Left lobe of liver (tissue), 2 donors: ENCODE results near the gene ZBTB12. TPM values are rescaled to one million over a fixed set of nuclear protein-coding genes. Genes with fewer than 3 reads are reported as not detected.

ENCODE experiments used
- ATAC-seq: fragments of 200-7000 bp; cut with Tn5 transposase; one replicate; pipeline ENCODE4 v1.9.1; 2020; ENCODE audit warnings: mild to moderate bottlenecking, moderate library complexity
- DNase-seq: peaks from one replicate; pipeline ENCODE4 v3.0.0-alpha.2; 2020; ENCODE audit warnings: low spot score
- total RNA-seq: library from RNA; stranded (reverse); gene quantifications from one replicate; pipeline ENCODE4 v1.2.1, GENCODE V29; 2021
- donor health status: DM: no; HTN: no; CAD: no; lungs with moderate emphysema.
- donor health status: DM: no; HTN: yes; CAD: no.

ZBTB12 gene
- total RNA-seq, 1 donor from 2014 or later, result 0.86 TPM

DNA sequence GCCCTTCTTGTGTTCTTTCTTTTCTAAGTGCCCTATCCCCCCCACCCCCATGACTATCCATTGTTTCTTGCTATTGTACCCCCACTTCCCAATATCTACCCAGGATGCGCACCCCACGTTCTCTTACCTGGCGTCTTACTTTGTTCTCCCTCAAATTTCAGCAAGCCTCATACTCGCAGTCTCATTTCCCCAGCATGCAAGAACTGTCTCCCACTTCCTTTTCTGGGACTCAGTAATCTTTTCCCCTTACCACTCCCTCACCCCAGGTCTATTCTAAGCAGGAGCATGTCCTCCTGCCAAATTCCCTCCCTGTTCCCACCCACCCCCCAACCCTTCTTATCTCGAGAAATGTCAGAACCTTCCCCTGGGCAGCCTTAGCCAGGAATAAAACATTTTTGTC is 2.7 kb downstream of the ZBTB12 start:
- no peak for DNase-seq
- no peak for ATAC-seq

DNA sequence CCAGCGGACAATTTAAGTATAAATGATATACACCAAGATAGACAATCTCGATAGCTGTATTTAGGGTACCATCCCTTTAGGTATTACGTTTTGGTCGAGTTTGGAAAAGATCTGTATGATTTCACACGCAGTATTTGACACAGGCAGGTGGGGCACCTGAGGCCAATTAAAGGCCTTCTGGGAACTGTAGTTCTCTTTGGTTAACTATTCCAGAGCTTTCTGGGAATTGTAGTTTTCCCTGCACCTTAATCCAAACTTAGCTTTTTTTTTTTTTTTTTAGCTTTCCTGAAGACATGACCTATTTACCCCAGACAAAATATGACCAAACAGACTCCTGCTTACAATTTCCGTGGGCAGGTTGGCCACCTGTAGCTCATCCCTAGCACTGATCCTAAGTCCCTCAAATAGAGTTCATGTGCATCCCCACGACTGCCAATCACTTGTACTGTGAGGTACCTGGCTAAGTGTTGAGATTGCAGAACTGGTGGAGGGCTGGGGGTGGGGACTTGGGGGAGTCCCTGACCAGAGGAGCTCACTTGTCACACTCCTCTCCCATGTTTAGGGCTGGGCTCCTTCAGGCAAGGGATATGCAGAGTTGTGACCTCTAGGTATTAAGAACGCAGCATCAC is 3.4 kb downstream of the ZBTB12 start:
- DNase-seq (no peak), ATAC-seq (peak; percentile 45)

DNA sequence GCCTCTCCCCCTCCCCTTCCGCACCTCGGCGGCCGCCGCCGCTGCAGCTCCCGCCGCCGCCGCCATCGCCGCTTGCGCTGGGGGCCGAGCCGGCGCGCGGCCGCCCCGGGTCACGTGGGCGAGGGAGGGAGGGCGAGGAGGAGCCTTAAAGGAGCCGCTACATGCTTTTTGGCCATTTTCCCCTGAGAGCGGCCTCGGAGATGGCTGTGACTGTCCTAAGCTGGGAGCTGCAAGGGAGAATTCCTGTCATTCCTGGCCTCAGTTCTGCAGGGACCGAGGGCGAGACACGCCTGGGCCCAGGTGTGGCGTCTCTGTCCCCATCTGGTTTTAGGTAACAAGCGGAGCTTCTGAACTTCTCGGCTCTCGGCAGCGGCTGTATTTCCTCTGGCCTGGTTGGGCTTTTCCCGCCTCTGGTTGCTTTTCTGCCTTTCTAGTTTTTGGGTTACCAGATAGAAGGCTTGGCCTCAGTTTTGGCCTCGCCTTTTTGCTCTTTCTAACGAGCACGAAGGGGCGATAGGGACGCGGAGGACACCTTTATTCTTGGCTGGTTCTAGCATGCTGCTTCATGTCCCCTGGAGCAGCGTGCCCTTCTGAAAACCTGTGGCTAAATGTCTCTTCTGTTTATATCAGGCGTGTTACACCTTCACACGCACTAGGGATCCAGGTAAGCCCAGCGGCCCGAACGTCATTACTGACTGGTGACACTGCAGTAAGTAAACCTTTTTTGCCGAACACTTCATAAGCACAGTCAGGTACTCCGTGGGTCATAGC is 4.1 kb downstream of the ZBTB12 start, which contains the start of gene EHMT2:
EHMT2 (minus strand) TSS at position 87 of the 771 bp plus-strand sequence; CDS start at position 66, 21 bp downstream.
- ATAC-seq, result peak; percentile 61
- peak; percentile 88 for DNase-seq

DNA sequence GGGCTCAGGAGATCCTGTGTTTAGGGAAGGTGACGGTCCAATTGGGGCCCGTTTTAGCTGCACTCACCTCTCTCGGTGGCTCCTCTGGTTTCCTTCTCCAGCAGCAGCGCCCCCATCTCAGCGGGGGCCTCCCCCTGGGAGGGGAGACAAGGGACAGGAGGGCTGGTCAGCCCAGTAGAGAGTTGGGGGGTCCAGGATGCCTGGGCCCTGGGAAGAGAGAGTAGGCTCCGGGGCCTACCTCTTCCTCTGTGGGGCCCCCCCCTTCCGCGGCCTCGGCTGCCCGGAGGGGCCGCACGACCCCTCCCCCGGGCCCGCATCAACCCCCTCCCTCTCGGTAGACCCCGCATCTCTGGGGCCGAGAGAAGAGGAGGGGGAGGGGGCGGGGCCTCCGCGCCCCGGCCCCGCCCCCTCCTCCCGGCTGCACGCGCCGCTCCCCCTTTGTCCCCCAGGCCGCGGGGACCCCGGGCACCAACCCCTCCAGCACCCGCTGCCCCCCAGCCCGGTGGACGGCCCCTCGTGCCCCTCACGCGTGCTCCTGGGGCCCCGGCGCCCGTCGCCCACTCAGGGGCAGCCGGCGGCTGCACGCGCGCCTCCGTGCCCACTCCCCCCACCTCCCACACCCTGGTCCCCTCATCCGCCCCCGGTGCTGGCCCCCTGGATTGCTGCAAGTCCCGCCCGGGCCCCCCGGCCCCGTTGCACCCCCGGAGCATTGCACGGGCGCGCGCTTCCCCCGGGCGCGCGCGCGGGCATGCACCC is 4.9 kb downstream of the ZBTB12 start:
- DNase-seq (no peak), ATAC-seq (no peak)

DNA sequence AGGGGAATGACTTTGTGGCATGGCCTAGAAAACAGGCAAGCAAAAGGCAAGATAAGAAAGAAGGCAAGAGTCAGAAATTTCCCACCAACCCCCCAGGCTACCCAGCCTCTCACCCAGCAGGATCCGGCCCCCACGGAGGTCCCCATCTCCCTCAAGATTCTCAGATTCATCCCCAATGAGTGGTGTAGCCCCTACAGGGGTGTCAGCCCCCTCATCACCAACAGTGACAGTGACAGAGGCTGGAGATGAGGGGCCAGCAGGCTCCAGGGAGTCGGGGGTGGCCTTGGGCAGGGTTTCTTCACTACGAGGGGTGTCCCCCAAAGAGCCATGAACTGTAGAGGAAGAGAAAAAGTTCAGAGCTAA is 5.4 kb downstream of the ZBTB12 start:
- no peak for ATAC-seq
- no peak for DNase-seq

DNA sequence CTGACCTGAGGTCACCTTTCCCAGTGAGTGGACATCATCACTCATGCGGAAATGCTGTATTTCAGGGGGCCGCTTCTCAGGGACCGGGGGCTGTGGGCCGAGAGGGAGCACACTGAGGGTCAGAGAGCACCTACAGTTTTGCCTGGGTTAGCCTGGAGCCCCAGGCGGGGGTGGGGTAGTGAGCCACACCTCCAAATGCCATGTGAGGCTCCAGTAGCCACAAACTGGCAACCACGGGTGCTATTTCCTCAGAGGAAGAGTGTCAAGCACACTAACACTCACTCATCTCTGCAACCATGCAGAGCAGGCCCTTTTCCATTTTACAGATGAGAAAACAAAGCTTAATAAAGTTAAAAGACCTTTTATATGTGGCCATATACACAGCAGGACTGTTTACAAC is 9.1 kb downstream of the ZBTB12 start:
- DNase-seq (no peak), ATAC-seq (no peak)

DNA sequence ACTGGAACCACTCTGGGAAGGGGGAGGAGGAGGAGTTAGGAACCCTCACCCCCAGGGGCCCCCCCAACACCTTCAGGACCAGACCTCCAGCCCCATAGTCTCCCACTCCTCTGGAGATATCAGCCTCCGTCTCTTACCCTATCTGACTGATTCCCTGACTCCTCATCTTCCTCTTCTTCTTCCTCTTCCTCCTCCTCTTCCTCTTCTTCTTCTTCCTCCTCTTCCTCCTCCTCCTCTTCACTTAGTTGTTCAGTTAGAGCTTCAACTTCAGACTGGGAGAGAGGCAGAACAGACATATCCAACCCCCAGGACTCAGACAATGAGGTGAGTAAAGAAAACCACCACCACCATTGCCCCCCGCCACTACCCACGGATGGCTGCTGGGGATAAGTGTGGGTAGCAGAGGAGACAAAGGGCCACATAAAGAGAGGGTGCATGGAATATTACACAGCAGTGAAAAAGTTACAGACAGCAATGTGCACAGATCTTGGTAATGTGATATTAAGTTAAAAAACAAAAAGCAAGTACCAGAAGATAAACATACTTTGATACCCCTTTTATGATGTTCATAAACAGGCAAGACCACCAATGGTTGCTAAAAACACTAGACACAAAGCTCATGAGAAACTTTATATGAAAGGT is 12.4 kb downstream of the ZBTB12 start:
- no peak for ATAC-seq
- DNase-seq, result no peak

DNA sequence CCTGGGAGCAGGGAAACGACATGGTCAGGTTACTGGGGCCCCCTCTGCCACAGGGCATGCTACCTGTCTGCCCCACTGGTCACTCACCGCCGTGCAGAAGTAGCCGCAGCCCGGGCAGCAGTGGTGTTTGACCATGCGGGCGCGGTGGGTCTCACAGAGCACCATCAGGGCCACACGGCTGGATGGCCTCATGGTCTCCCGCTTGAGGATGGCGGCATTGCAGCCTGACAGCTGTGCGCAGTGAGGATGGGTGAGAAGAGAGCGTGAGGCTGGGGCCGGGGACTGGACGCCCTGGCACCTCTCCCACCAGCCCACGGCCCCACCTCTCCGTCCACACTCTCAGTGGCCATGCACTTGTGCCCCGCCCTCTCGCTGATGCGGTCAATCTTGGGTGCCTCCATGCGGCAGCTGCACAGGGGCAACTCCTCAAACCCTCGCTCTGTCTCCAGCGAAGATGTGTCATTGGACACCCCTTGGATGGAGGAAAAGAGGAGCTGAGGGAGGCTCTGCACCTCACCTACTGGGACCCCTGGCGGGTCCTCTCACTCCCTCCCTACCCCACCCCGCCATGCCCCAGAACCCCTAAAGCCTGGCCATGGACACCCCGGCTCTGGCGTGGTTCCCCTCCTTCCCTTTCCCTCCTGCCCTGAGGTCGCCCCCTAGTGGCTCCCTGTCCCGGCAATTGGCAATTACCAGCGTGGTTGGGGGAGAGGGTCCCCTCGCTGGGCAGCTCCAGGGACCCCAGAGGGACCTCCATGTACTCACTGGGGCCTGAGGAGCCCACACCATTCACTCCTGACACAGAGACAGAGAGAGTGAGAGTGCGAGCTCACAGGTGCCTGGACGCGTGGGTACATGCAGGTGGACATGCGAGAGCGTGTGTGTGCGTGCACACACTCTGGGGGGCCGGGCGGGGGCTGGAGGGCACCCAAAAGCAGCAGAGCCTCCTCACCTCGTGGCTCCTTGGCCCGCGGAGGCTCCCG is 13.3 kb downstream of the ZBTB12 start:
- ATAC-seq (peak; percentile 67), DNase-seq (no peak)

DNA sequence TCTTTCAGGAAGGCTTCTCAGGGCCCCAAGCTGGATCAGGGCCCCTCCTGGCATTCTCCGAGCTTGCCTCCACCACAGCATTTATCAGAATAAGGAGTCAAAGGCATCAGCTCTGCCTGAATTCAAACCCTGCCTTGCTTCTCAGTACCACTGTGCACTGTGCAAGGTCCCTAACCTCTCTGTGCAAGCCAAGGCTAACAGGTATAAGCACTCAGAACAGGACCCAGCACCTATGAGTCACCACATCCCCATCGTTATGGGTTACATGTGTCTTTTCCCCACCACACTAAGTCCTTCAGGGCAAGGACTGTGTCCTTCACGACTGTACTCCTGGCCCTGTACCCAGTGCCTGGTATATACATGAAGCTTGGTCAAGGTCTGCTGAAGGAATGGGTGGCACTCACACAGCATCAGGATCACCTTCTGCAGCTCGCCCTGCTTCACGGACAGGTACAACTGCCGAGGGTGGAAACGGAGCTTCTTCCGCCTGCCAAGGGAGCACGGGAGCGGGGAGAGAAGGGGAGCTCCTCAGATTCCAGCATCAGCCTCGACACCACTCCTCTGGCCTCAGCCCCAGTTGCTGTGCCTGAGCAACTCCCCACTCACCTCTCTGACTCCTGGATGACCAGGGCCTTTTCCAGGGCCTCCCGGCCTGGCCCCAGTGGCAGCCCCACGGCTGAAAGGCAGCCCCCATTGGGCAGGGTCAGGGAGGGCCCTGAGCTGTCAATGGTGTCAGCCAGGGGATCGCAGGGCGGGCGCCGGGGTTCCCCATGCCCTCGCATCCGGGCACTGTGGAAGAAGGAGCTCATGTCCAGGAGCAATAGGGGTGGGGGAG is 14.5 kb downstream of the ZBTB12 start:
- ATAC-seq, result no peak
- no peak for DNase-seq

DNA sequence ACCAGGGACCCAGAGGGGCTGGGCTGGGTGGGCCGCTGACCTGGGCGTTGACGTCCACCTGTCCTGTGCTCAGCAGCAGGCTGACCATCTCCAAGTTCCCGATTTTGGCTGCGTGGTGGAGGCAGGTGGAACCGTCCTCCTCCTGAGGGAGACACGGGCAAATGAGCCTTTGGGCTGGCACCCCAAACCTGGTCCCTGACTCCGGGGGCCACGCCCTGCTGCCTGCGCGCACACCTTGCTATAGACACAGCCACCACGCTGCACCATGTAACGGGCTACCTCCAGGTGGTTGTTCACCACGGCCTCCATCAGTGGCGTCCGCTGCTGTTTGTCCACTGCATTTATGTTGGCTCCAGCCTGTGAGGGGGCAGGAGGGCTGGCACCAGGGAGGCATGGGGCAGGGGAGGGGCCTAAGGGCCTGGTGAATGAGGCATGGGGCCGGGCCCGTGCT is 15.3 kb downstream of the ZBTB12 start:
- ATAC-seq (no peak), DNase-seq (no peak)

DNA sequence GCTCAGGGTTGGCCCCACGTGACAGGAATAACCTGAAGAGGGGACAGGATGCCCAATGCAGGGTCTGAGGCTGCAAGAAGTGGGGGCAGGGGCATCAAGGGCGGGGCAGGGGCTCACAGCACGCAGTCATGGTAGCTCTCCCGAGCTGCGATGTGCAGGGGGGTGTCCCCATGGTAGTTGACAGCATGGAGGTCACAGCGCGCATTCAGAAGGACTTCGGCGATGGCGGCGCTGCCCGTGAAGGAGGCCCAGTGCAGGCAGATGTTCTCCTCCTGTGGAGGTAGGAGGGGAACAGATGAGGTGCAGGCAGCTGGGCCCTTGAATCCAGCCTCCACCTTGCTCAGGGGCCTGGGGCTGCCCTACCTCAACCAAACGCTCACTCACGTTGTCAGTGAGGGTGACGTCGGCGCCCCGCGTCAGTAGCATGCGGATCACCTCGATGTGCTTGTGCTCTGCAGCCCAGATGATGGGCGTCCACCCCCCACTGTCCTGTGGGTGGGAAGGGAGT is 17.3 kb downstream of the ZBTB12 start:
- ATAC-seq (no peak), DNase-seq (no peak)

DNA sequence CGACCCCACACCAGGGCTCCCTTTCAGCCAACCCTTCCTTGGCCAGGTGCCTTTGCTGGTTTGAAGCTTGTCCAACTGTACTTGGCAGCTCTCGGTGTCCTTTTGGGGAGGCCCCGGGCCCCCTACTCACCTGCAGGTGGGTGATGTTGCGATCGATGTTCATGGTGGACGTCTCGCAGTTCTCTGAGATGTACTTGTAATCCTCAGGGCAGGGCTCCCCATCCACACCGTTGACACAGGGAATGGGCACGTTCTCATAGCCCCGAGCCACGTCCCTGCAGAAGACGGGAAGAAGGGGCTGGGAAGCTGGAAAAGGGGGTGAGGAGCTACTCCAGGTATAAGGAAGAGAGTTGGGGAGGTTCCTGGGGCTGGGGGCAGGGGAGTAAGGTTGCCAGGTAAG is 18.2 kb downstream of the ZBTB12 start:
- ATAC-seq, result no peak

DNA sequence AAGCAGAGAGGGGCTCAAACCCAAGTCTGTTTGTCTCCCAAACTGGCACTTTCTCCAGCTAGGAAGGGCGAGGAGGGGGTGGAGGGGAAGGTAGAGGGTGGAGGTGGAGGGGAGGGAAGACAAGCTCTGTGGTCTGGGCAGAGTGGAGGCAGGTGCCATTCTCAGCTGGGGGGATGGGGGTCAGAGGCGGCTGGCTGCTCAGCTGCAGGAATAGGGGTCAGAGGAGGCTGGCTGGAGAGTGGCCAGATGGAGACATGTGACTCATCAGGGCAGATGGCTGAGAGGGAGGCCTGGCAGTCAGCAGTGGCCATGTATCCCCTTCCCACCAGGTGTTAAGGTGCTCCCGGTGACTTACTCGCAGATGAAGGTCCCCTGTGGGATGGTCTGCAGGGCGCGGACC is 19.5 kb downstream of the ZBTB12 start:
- DNase-seq, result no peak

More for the DNA sequence above, 18.2 kb downstream of the ZBTB12 start:
- no peak for DNase-seq

DNA sequence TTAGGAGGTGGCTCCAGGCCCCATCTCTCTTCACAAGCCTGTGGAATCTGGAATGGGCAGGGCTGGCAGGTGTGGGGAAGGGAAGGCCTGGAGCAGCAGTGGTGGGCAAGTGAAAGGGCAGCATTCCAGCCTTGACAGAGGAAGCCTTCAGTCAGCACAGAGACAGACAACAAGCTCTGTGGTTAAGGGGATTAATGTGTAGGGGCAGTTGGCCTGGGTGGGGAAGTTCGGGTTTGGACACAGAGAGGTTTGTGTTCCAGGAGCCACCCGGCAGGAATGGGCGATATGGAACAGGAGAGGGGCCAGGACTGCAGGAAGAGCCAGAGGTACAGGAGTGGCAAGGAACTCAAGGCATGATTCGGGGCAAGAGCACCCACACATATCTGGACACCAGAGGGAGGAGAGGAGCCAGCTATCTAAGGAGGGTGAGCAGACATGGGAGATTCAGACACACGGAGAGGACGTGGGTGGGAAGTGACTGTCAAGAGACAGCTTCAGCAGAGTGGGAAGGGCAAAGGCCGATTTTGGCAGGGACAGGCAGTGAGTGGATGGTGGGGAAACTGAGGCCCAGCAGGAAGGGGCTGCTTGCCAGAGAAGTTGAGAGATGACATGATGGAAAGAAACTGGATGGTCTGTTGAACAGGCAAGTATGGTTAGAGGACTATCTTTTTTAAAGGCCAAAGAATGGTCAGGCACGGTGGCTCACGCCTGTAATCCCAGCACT is 20.6 kb downstream of the ZBTB12 start:
- no peak for DNase-seq
- no peak for ATAC-seq

More for the DNA sequence above, 19.5 kb downstream of the ZBTB12 start:
- no peak for ATAC-seq

DNA sequence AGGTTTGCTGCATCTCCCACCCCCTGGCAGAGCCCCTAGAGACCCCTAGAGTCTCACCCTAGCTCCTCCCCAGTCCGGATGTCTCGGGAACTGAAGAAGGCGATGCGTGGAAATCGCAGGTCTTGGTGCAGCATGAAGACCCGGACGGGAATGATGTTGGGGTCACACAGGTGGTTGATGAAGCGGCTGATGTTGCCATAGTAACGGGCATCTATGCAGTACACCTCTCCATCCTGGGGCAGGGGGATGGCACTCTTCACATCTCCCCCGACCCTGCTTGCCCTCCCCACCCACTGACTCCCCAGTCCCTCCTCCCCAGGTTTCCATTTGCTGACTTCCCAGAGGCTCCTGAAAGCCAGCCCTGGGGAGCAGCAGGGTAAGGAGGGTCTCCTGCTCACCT is 21.3 kb downstream of the ZBTB12 start:
- ATAC-seq, result no peak
- DNase-seq, result no peak

DNA sequence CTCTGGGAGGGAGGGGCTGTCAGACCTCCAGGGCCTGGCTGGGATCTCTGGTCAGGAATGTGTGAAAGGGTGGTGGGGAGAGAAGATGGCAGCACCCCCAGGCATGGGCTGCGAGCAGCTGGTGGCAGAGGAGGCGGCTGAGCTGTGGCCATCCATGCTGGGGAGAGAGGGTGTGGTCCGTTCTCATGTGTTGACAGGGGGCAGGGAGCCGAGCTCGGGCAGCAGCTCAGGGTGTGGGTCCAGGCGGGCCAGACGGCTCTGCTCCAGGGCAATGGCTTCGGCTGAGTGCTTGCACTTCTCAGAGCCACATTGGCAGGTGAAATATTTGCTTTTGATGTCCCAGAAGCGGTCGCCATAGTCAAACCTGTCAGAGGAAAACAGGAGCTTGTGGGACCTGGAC is 22.0 kb downstream of the ZBTB12 start:
- ATAC-seq (no peak), DNase-seq (no peak)

DNA sequence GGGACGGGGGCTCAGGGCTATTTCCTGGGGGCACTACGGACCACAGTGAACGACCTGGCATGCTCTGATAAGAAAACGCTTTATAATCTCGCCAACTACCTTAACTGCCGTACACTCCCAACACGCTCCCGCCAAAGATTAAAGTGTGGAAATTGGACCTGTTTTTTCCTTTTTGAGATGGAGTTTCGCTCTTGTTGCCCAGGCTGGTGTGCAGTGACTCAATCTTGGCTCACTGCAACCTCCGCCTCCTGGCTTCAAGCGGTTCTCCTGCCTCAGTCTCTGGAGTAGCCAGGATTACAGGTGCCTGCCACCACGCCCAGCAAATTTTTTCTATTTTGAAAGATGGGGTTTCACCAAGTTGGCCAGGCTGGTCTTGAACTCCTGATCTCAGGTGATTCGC is 22.7 kb downstream of the ZBTB12 start:
- DNase-seq (no peak), ATAC-seq (no peak)

DNA sequence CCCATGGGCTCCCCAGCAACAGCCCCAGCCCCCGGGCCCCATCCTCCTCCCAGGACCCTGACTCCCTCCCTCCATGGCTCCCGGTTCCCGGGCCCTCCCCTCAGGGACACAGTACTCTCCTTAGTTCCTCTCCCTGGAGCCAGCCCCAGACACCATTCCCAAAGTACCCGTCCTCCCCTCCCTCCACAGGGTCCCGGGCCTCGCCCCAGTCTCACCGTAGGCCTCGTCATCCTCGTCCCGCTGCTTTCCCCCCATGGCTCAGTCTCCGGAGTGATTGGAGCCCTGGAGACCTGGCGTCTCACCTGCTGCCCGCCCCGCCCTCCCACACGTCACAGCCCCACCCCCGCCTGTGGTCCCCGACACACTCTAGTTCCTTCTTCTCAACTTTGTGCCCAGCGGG is 23.2 kb downstream of the ZBTB12 start, which contains the start of gene SLC44A4:
SLC44A4 (minus strand) TSS at position 272 of the 400 bp plus-strand sequence; CDS start at position 255, 17 bp downstream.
- DNase-seq (no peak), ATAC-seq (no peak)
